ENCODE results near the gene ARHGAP5. TPM values are rescaled to one million over a fixed set of nuclear protein-coding genes. Genes with fewer than 3 reads are reported as not detected.

Gene ARHGAP5
- total RNA-seq, 1 donor from 2014 or later = 167 TPM

DNA sequence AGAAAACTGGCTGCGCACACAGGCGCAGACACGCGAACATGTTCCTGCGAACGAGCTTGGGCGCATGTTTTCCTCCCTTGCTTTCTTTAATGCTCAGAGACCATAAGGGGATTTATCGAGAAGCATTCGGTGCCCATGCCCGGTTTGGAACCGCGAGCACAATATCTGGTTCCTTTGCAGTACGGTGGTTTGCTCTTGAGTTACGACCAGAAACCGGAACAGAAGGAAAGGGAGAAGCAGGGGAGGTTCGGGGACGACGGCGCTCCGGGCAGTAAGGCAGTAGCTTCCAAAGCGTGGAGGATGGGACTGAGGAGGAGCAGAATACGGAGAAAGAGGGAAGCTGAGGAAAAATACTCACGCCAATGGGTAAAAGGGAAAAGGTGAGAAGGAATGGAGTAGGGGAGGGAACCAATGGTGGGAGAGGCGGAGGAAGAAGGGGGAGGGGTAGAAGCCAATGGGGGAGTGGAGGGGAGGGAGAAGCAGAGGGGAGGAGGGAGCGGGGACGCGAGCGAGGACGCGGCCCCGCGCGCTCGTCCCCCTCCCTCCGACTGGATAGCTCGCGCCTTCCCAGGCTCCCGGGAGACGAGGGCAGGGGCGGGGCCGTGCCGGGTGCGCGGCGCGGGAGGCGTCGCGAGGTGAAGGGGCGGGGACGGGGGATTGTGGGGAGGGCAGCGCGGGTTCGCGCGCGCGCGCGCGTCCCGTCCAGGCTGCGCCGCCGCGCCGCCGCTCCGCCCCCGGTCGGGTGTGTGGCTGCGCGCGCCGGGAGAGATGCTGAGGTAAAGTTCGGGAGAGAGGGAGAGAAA is 625 bp upstream of the ARHGAP5 start:
- H3K9me3 Mint-ChIP-seq = no peaks in the 10 kb centered on the region
- H3K27me3 Mint-ChIP-seq (ENCODE audit: low read depth) = no peaks in the 10 kb centered on the region
- H3K4me3 Mint-ChIP-seq = peak overlapping the region; percentile 99
- H3K36me3 Mint-ChIP-seq = no peaks in the 10 kb centered on the region
- peaks cover 40% of the 10 kb centered on the region for H3K4me1 Mint-ChIP-seq
- peak; percentile 94 to 95 for DNase-seq (ENCODE audit: low spot score in 2 of 2, unreplicated experiment in 2 of 2)
- TF ChIP-seq, protein P1, sequence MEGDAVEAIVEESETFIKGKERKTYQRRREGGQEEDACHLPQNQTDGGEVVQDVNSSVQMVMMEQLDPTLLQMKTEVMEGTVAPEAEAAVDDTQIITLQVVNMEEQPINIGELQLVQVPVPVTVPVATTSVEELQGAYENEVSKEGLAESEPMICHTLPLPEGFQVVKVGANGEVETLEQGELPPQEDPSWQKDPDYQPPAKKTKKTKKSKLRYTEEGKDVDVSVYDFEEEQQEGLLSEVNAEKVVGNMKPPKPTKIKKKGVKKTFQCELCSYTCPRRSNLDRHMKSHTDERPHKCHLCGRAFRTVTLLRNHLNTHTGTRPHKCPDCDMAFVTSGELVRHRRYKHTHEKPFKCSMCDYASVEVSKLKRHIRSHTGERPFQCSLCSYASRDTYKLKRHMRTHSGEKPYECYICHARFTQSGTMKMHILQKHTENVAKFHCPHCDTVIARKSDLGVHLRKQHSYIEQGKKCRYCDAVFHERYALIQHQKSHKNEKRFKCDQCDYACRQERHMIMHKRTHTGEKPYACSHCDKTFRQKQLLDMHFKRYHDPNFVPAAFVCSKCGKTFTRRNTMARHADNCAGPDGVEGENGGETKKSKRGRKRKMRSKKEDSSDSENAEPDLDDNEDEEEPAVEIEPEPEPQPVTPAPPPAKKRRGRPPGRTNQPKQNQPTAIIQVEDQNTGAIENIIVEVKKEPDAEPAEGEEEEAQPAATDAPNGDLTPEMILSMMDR (IDR thresholded peaks at IDR 0.05; ENCODE audit: unreplicated experiment) = no peak
- H3K27ac Mint-ChIP-seq = peak overlapping the region; percentile 98

DNA sequence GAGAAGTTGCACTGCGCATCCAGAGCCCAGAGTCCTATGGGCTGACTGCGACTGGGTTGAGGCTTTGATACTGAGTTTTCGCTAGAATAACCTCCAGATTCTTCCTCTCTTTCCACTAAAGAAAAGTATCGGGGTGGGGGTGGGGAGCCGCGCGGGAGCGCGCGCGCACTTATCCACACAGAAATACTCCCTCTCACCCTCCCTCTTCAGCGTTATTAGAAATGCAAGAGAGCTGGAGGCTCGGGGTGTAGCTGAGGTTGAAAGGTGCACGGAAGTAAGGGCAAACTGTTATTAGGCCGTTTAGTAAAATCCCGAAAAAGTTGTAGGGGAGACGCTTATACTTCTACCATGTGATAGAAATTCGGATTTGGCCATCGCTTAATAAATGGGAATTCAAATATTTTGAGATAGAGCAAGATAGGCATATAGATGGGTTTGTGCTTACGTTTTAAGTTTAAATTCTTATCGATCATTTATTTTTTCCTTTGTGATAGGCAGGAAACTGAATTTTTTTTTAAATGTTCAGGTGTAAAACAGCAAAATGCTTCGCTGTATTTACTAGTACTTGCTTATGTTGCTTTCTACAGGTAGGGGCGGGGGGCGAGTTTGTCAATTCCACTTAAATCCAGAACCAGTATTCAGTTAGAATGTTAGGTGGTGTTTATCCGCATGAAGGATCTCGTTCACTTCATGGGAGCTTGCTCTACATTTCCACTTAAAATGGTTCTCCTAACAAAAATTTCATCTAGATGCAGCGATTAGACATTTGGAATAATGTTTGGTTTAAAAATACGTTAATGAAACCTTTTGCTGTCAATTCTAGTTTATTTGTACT is 1.1 kb downstream of the ARHGAP5 start:
- DNase-seq (ENCODE audit: low spot score in 2 of 2, unreplicated experiment in 2 of 2) = peak in 1 of 2 experiments; percentile 38
- H3K9me3 Mint-ChIP-seq = no peaks in the 10 kb centered on the region
- H3K27me3 Mint-ChIP-seq (ENCODE audit: low read depth) = no peaks in the 10 kb centered on the region
- TF ChIP-seq, protein P1 (IDR thresholded peaks at IDR 0.05; ENCODE audit: unreplicated experiment) = no peak
- H3K4me3 Mint-ChIP-seq = peak overlapping the region; percentile 99
- peak overlapping the region; percentile 99 for H3K27ac Mint-ChIP-seq
- H3K36me3 Mint-ChIP-seq = no peaks in the 10 kb centered on the region
- H3K4me1 Mint-ChIP-seq = peaks cover 48% of the 10 kb centered on the region

DNA sequence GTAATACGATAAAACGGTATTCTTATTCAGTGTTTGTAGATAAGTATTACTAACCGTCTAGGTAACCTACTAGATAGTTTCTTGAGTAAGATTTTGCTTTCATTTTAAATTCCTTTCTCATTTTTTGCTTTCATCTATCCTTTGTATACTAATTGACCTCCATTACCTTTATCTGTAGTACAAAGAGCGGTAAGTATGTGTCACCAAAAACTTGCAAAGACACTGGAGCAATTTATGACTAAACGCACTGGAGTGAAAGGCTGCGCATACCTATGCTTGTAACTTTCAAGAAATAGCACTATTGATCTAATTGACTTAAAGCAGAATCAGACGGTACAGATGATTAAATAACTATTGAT is 1.7 kb downstream of the ARHGAP5 start:
- Mint-ChIP-seq H3K4me1 (peaks cover 50% of the 10 kb centered on the region), H3K27ac (peak overlapping the region; percentile 99), H3K4me3 (peak overlapping the region; percentile 99), H3K27me3 (ENCODE audit: low read depth) (no peaks in the 10 kb centered on the region), H3K36me3 (no peaks in the 10 kb centered on the region), H3K9me3 (no peaks in the 10 kb centered on the region)
- TF ChIP-seq, protein P1 (IDR thresholded peaks at IDR 0.05; ENCODE audit: unreplicated experiment) = no peak
- DNase-seq (ENCODE audit: low spot score in 2 of 2, unreplicated experiment in 2 of 2) = no peak

DNA sequence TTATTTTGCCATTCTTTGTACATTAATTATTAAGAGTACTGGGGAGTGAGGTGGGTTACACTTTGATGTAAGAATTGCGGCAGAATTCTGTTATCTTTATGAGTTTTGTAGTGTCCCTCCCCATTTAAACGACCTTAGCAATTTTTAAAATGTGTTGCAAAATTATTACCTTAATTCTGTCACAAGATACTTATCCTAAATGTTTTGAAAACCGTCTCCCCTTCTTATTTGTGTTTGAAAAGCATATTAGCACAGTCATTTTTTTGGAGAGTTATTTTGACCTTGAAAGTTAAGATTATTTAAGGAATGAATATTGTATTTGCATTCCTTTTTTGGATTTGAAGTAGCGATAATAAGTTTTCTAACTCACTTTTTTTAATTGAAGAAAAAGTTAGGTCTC is 2.2 kb downstream of the ARHGAP5 start:
- no peaks in the 10 kb centered on the region for H3K9me3 Mint-ChIP-seq
- H3K36me3 Mint-ChIP-seq = no peaks in the 10 kb centered on the region
- TF ChIP-seq, protein P1 (IDR thresholded peaks at IDR 0.05; ENCODE audit: unreplicated experiment) = no peak
- H3K27ac Mint-ChIP-seq = peak overlapping the region; percentile 99
- H3K4me1 Mint-ChIP-seq = peaks cover 47% of the 10 kb centered on the region
- no peak for DNase-seq (ENCODE audit: low spot score in 2 of 2, unreplicated experiment in 2 of 2)
- H3K4me3 Mint-ChIP-seq = peak overlapping the region; percentile 99
- no peaks in the 10 kb centered on the region for H3K27me3 Mint-ChIP-seq (ENCODE audit: low read depth)

DNA sequence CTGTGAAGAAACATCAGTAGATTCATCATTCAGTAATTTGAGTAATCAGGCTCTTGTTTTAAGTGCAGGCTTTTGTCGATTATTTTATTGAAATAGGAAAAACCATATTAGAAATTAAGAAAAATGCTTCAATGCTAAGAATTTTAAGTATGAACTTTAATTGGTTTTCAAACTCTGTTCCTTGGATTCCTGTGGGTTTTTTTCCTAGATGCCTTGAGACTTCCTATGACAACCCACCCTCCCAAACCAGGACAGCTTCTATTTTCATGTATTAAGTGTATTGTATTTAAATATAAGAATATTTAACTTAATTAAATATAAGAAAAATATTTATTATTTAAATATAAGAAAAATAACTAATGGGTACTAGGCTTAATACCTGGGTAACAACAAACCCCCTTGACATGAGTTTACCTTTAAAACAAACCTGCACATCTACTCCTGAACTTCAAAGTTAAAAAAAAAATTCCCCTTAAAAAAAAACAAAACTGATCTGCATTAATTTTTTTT is 3.0 kb downstream of the ARHGAP5 start:
- Mint-ChIP-seq H3K9me3 (no peaks in the 10 kb centered on the region), H3K4me3 (no peak overlapping the region), H3K27me3 (ENCODE audit: low read depth) (no peaks in the 10 kb centered on the region), H3K27ac (no peak overlapping the region), H3K36me3 (peaks cover 1% of the 10 kb centered on the region), H3K4me1 (peaks cover 46% of the 10 kb centered on the region)
- DNase-seq (ENCODE audit: low spot score in 2 of 2, unreplicated experiment in 2 of 2) = no peak
- TF ChIP-seq, protein P1 (IDR thresholded peaks at IDR 0.05; ENCODE audit: unreplicated experiment) = no peak

Data from mesothelial cell of epicardium (in vitro differentiated cells).